GM12878 (cell line): ENCODE results near the gene DGKB.

Source experiments
- BHLHE40 ChIP-seq, 2 experiments: fragments of 450-650 bp in 1 of 2; IDR thresholded peaks; 2 replicates each; pipeline ENCODE4 v1.6.1; 2011 to 2017; ENCODE audit warnings: low read depth in 2 of 2, borderline replicate concordance in 1 of 2, improper control_type of control experiment in 1 of 2, low read length in 1 of 2, mild to moderate bottlenecking in 1 of 2
- EED ChIP-seq: sonication (generic); IDR thresholded peaks from 2 replicates; pipeline ENCODE4 v1.6.1; 2016; ENCODE audit warnings: antibody characterized with exemption, low read depth
- PKNOX1 ChIP-seq: fragments of 450-650 bp; IDR thresholded peaks from 2 replicates; pipeline ENCODE4 v1.6.1; 2016; ENCODE audit warnings: mild to moderate bottlenecking
- POLR2A ChIP-seq: IDR thresholded peaks from 2 replicates; pipeline ENCODE4 v1.6.1; 2011; ENCODE audit warnings: low read depth, mild to moderate bottlenecking, low read length
- RELA ChIP-seq: fragments of 450-650 bp; IDR thresholded peaks from 2 replicates; pipeline ENCODE4 v1.8.0; 2014; ENCODE audit warnings: borderline replicate concordance; ENCODE audit not compliant: partially characterized antibody
- TAF1 ChIP-seq: IDR thresholded peaks from 2 replicates; pipeline ENCODE4 v1.6.1; 2011; ENCODE audit warnings: mild to moderate bottlenecking, low read depth, low read length, borderline replicate concordance
- ZBTB11 ChIP-seq: fragments of 450-650 bp; formaldehyde crosslinking; IDR thresholded peaks from 2 replicates; pipeline ENCODE4 v1.5.0; 2022; ENCODE audit warnings: mild to moderate bottlenecking, missing genetic modification characterization
- ZNF384 ChIP-seq: IDR thresholded peaks from 2 replicates; pipeline ENCODE4 v1.6.1; 2012; ENCODE audit warnings: low read depth, mild to moderate bottlenecking, low read length, improper control_type of control experiment, borderline replicate concordance
- TF ChIP-seq, protein P1 (sequence below), 3 experiments: IDR thresholded peaks in 2 of 3; conservative IDR thresholded peaks in 1 of 3; 2 replicates each; pipeline ENCODE4 v1.5.1; 2011; ENCODE audit warnings: low read depth in 3 of 3, low read length in 3 of 3, mild to moderate bottlenecking in 3 of 3, control low read depth in 2 of 3, moderate library complexity in 2 of 3, inconsistent platforms in 1 of 3, mixed read lengths in 1 of 3; ENCODE audit not compliant: control insufficient read depth in 2 of 3, insufficient read depth in 1 of 3; ENCODE audit errors: extremely low read depth in 1 of 3

DNA sequence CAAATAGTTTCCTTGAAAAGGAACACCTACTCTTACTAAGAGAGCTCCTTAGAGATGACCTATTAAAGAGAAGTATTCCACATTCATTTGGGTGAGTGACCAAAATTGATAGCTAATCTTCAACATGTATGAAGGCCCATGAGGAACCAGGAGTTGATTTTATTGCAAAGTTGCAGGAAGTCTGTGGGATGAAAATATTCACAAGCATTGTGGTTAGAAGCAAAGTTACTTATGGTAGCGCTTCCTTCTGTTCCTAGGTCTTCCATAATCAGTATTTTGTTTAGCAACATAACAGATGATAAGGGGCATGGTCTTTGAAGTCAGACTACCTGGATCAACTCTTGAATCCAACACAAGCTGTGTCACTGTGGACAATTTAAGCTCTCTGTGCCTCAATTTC lies 164.5 kb downstream of the DGKB start:
- TF ChIP-seq RELA (no peak), ZBTB11 (no peak), BHLHE40 (IDR thresholded peaks at IDR 0.05; ENCODE audit: borderline replicate concordance in 1 of 2, low read depth in 2 of 2, low read length in 1 of 2) (no peak), EED (no peak), POLR2A (no peak), PKNOX1 (no peak), ZNF384 (no peak), TAF1 (no peak)
- TF ChIP-seq, protein P1, sequence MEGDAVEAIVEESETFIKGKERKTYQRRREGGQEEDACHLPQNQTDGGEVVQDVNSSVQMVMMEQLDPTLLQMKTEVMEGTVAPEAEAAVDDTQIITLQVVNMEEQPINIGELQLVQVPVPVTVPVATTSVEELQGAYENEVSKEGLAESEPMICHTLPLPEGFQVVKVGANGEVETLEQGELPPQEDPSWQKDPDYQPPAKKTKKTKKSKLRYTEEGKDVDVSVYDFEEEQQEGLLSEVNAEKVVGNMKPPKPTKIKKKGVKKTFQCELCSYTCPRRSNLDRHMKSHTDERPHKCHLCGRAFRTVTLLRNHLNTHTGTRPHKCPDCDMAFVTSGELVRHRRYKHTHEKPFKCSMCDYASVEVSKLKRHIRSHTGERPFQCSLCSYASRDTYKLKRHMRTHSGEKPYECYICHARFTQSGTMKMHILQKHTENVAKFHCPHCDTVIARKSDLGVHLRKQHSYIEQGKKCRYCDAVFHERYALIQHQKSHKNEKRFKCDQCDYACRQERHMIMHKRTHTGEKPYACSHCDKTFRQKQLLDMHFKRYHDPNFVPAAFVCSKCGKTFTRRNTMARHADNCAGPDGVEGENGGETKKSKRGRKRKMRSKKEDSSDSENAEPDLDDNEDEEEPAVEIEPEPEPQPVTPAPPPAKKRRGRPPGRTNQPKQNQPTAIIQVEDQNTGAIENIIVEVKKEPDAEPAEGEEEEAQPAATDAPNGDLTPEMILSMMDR (IDR thresholded peaks at IDR 0.05 in 2 of 3, conservative IDR thresholded peaks at IDR 0.05 in 1 of 3; ENCODE audit: control insufficient read depth in 2 of 3, extremely low read depth in 1 of 3, insufficient read depth in 1 of 3, low read depth in 3 of 3, low read length in 3 of 3): no peak
